NCI-H2081 treated with DMSO at 0.1 percent for 48 hours (cell line): ENCODE results near the gene PTPRS.
"Not testable (repeated sequence)": the region's sequence is repeated elsewhere in the genome, so short reads cannot be mapped to it uniquely, and the experiment has no call there.

Experiments
- DNase-seq: peaks from one replicate; lab custom pipeline; 2025; lab: John Stamatoyannopoulos, UW

The PTPRS gene

DNA sequence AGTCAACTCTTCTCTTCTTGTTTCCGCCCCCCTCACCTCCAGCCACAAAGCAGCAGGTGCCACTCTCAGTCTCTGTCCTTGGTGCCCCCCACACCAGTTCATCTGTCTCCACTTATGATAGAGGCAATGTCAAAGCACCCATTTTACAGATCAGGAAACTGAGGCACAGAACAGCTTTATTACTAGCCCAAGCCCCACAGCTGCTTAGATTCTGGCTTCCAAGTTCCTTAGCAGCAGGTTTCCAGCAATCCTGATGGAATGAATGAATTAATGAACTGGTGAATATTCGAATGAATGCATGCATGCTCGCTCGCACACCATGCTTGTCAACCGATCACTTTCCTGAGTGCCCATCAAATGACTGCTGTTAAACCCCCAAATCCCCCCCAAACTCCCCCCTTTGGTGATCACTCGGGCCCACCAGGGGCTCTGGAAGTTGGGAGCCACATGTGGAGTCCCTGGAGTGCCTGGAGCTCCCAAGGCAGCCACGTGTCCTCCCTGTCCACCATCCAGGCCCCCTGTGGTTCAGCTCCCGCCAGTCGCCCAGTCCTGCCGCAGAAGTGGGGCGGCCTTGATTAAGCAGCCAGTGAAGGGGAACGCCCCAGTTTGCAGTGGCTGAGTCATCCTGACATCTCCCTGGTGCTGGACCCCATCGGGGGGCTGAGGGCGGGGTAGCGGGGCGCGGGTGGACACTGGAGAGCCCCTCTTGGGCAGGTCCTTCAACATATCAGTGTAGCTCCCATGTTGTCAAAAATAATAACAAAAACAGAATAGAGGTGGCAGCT, 6.8 kb downstream of the PTPRS start:
- no peak for DNase-seq

DNA sequence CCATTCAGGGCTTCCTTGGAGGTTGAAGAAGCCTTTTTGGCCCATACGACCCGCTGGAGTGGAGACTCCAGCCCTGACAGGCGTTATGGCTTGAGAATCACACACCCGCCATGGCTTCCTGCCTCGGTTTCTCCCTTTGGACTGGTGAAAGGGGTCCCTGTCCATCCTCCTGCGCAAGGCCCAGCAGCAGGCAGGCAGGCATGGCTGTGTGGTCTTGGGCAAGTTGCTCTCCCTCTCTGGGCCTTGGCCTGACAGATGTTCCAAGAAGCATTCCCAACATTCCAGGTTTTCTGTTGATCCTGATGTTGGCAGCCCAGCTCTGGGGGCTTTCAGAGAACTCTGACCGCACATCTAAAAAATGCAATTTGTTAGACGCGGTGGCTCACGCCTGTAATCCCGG, 8.1 kb downstream of the PTPRS start:
- no peak for DNase-seq

DNA sequence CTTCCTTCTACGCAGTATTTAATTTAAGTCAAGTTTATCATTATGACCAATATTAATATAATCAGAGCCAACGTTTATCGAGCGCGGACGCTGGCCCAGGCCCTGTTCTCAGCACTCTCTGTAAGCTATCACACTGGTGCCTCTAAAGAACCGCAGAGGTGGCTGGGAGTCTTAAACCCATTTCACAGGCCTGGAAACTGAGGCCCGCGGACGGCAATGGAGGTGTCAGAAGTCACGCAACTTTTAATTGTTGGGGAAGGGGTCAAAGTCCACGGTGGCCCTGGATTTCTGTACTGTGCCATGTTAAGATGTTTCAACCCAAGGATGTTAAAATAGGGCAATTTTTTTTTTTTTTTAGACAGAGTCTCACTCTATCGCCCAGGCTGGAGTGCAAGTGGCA, 8.8 kb downstream of the PTPRS start:
- DNase-seq = no peak

DNA sequence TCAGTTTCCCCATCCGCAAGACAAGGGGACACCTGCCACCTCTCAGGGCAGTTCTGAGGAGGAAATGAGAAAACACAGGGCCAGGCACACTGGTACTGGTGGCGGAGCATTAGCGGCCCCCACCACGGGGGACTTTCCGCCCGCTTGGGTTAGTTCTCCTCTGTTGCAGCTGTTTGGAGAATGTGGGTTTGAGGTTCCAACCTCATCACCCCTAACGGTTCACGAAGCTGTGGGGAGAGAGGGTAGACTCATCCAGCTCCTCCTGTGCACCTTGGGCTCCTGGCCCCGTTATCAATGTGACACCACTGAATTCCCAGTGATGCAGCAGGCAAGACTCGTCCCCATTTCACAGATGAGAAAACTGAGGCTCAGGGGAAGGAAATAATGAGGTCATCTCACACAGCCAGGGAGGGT, 10.3 kb downstream of the PTPRS start:
- no peak for DNase-seq

DNA sequence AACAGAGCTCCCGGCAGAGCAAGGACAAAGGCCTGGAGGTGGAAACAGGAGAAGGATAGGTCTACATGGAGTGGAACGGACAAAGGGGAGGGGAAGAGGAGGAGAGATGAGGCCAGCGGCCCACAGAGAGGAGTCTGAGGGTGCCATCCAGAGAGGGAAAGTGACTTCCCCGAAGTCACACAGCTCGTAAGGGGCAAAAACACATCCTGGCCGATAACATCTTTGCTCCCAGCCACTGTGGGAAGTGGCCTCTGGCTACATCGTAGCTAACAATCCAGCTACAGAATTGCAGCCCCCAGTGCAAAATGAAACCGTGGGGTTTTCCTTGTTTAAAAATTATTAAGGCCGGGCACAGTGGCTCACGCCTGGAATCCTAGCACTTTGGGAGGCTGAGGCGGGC, 11.5 kb downstream of the PTPRS start:
- no peak for DNase-seq

DNA sequence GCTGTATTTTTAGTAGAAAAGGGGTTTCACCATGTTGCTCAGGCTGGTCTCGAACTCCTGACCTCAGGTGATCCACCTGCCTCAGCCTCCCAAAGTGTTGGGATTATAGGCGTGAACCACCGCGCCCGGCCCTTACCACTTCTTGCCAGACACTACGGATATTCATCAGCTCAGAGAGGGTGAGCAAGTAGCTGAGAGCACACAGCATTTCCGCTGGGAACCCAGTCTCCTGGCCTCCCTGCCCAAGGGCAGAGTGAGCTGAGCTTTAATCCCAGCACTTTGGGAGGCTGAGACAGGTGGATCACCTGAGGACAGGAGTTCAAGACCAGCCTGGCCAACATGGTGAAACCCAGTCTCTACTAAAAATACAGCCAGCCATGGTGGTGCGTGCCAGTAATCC, 12.2 kb downstream of the PTPRS start:
- not testable (repeated sequence) for DNase-seq

DNA sequence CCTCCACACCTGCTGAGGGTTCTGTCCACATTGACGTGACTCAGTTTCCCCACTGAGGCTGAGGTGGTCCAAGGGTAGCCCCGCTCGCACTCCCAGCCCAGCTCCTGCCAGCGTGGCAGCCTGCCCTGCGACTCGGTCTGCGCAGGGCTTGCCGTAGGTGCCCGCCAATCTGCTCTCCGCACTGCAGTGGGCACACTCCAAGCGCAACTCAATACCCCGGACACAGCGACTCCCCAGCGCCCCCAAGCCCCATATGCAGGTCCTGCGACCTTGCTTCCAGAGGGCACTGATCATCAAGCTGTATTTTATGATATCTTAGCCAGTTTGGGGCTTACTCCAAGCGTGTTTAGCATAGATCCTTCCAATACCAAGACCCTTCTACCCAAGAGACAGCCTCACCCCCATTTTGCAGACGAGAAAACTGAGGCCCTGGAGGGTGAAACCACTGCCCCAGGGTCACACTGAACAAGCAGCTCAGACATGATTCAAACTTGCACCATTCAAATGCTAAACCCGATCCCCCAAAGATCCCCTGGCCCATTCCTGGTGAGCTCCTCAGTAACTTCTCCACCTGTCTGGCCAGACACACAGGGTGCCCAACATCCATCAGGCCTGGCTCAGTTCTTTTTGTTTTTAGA, 13.5 kb downstream of the PTPRS start:
- no peak for DNase-seq

DNA sequence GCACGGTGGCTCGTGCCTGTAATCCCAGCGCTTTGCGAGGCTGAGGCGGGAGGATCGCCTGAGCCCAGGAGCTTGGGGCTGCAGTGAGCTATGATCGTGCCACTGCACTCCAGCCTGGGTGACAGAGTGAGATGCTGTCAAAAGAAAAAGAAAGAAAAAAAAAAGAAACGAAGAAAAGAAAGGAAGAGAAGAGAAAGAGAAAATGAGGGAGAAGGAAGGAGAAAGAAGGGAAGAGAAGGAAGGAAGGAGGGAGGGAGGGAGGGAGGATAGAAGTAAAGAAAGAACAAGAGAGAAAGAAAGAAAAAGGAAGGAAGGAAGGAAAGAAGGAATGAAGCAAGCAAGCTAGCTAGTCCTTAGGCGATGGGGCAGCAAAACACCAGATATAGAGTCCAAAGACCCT, 14.1 kb downstream of the PTPRS start:
- DNase-seq = no peak

DNA sequence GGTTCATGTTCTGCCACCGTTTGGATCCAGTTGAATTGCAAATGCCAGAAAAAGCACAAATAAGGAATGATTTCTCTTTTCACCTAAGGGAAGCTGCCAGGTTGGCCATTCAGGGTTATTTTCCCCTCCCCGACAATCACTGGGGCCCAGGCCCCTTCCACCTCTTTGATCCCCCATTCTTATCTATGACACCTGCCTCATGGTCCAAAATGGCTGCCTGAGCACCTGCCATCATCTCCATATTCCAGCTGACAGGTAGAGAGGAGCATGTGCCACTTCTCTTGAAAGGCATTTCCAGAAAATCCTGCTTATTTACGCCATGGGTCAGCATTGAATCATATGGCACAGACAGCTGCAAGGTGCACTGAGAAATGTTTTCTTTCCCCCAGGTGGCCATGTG, 15.7 kb downstream of the PTPRS start:
- no peak for DNase-seq

DNA sequence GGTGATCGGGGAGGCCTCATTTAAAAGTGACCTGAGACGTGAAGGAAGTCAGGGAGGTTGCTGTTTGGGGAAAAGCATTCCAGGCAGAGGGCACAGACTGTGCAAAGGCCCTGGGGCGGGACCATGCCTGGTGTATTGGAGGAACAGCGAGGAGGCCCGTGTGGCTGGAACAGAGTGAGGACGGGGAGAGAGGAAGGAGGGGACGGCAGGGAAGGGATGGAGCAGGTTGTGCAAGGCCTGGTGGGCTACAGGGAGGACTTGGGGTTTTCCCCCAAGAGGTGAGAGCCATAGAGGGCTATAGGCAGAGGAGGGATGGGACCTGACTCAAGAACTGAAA, 17.2 kb downstream of the PTPRS start:
- DNase-seq = no peak

DNA sequence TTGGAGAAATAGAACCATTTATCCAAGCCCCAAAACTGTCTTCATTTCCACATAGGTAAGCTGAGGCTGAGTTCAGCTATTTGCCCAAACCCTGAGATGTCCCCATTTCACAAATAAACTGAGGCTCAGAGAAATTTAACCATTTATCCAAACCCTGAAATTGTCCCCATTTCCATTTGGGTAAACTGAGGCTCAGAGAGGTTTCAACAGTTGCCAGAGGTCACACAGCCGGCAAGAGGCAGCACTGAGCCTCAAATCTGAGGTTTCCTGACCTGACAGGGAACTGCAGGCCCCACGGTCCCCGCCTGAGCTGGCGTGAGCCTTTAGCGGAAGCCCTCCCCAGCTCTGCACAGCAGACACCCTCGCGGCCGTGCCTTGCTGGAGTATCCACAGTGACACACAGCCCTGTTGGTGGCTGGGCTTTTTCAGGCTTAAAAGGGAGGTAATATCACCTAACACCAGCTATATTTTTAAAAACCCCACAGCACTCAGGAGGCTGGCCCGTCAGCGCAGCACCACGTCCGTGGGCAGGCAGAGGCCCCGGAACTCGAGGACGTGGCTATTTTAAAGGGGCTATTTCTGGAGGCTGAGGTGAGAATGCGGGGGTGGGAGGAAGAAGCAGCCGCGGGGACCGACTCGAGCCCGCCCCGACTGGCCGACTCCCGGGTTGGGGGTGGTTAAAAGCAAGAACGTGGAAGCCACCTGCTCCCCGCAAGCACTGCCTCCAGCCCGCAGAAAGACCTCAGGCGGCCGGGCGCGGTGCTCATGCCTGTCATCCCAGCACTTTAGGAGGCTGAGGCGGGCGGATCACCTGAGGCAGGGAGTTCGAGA, 18.5 kb downstream of the PTPRS start:
- DNase-seq = no peak

DNA sequence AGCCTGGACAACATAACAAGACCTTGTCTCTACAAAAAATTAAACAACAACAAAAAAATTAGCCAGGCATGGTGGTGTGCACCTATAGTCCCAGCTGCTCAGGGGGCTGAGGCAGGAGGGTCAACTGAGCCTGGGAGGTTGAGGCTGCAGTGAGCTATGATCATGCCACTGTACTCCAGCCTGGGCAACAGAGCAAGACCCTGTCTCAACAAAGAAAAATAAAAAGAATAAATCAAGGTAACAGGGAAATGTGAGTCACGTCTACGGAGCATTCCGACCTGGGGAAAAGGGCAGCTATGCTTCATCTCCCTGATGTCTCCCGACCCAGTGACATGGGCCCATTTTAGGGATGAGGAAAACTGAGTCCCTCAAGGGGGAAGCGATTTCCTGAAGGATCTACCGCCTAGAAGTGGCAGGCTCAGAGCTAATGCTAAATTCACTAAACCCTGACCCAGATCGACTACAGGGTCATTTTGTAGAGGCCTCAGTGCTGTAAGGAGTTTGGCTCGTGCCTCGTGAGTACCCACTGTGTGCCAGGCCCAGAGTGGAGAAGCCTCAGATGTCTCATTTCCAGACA, 19.5 kb downstream of the PTPRS start:
- no peak for DNase-seq

DNA sequence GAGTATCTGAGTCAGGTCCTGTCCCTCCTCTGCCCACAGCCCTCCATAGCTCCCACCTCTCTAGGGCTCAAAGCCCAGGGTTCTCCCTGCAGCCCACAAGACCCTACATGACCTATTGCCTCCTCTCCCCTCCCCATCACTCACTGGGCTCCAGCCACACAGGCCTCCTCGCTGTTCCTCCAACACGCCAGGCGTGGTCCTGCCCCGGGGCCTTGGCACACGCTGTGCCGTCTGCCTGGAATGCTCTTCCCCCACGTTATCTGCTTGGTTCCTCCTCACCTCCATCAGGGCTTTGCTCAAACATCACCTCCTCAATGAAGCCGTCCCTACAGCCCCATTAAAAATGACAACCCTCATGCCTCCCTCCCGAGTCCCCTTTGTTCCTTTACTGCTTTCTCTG, 21.1 kb downstream of the PTPRS start:
- DNase-seq = no peak

DNA sequence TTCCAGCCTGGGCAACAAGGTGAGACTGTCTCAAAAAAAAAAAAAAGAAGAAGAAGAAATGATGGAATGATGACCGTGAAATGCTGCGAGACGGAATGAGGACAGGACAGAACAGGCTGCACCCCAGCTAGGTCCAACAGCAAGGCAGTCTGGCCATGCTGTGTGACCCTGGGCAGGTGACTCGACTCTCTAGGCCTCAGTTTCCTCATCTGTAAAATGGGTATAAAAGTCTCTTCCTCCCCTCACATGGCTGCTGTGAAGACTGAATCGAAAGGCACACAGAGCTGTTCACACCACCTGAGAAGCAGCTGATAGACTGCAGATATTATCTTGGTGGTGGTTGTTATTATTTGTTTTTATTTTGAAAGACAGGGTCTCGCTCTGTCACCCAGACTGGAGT, 22.3 kb downstream of the PTPRS start:
- no peak for DNase-seq

DNA sequence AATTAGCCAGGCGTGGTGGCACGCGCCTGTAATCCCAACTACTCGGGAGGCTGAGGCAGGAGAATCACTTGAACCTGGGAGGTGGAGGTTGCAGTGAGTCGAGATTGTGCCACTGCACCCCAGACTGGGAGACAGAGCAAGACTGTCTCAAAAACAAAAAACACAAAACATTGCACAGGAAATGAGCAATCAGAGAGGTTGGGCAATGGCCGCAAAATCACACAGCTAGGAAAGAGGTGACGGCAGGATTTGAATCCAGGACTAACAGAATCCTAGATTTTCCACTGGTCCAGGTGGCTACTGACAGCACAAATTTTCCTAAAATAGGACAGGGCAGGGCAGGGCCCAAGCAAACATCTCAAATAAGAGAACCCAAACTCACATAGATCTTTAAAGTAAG, 23.3 kb downstream of the PTPRS start:
- DNase-seq = no peak

DNA sequence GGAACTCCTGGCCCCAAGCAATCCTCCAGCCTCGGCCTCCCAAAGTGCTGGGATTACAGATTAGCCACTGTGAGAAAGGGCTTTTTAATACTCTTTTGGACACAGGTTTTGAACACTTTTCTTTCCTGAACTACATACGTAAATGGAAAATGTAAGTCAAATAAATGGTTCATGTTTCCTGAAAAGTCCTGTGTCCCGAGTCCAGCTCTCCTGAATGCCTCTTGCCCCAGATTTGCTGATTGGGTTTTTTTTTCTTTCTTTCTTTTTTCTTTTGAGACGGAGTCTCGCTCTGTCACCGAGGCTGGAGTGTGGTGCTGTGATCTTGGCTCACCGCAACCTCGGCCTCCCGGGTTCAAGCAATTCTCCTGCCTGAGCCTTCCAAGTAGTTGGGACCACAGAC, 24.5 kb downstream of the PTPRS start:
- no peak for DNase-seq

DNA sequence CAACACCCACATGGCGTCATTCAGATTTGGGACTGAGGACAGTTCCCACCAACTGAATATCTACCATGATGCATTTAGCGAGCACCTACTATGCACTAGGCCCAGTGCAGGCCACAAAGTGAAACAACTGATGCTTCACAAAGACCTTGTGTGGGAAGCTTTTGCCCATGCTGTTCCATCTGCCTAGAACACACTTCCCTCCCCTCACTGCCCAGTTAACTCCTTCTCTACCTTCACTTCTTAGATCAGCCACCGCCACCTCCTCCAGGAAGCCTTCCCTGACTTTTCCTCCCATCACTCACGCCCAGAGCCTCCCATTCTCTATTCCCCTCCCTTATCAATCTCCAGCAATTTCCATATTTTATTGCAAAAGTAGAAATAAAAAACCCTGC, 25.7 kb downstream of the PTPRS start:
- DNase-seq = no peak

DNA sequence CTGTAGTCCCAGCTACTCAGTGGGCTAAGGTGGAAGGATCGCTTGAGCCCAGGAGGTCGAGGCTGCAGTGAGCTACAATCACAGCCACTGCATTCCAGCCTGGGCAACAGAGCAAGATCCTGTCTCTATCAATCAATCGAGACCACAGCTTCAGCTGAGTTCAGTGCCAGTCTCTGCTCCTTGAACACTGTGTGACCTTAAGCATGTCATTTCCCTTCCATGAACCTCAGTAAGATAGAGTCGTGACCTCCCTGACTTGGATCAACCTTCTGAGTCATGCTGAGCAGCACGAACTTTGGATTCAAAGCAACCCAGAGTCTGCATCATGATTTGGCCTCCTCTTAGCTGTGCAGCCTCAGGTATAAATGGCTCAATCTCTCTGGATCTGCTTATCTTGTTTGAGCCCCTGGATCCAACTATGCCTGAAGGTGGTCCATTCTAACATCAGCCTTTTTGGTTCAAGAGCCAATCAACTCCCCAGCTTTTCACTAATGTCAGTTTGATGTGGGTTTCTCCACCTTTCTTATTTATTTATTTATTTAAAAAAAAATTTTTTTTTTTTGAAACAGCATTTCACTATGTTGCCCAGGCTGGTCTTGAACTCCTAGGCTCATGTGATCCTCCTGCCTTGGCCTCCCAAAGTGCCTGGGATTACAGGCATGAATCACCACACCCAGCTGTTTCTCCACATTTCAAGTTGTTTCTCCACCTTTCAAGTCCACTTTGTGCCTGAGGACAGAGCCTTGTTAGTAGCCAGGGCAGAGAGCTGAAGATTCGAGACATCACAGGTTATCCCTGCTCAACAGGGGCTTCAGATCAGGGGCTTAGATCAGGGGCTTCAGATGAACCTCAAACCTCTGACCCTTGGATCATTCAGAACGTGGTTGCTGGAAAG, 26.4 kb downstream of the PTPRS start:
- no peak for DNase-seq

DNA sequence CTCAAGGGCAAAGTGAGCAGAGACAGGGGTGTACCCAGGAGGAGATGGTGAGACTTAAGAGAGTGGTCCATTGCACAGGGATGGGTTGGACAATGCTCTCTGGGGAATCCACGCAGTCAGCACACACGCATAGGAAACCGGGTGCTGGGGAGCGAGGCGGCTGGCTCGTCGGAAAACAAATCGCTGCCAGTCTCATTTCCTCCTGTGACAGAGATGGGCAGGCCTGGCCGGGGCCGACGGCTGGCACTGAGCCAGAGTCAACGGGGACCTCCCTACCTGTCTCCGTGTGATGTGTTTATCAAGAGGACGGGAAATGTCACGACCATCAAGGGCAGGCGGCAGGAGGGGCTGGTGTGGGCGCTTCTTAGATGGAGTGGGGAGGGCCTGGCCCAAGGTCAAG, 27.3 kb downstream of the PTPRS start:
- DNase-seq = no peak

DNA sequence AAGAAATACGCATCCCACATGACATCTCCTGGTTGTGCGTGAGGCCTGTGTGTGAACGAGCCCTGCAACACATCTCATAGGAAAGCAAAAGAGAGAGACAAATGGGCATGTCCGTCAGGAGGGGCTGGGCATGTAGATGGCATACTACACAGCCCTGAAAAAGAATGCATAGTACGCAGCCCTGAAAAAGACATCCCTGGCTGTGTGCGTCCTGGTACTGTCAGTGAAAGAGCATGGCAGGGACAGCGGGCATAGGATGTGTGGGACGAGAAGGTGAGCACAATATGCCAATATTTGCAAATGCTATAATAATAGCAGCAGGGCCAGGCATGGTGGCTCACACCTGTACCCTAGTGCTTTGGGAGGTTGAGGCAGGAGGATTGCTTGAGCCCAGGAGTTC, 28.6 kb downstream of the PTPRS start:
- no peak for DNase-seq

DNA sequence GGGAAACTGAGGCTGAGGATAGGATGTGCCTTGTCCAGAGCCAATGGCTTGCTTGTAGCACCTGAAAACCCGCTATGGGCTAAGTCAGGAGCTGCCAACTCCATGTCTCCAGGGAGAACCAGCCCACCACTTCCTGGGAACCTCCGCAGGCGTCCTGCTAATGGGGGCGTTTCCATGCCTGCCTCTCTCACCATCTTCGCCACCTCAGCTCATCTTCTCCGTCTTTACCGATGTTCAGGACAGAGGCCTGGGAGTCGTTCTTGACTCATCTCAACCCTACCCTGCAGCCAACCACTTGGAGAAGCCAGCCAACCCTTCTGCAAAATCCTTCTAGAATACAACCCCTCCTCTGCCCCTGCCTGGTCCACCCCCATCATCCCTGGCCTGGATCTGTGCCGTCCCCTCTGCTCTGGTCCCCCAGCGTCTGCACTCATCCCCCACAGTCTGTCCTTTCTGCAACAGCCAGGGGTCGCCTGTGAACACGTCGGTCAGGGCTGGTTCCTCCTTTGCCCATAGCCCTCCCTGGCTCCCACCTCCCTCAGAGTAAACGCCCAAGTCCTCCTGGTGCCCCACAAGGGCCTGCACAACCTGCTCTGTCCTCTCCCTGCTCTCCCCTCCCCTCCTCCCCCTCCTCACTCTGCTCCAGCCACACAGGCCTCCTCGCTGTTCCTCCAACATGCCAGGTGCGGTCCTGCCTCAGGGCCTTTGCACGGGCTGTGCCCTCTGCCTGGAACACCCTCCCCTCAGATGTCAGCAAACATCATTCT, 31.0 kb downstream of the PTPRS start:
- DNase-seq = no peak
